ENCODE results near the gene HK1.
"Not testable (repeated sequence)": the region's sequence is repeated elsewhere in the genome, so short reads cannot be mapped to it uniquely, and the experiment has no call there.

The HK1 gene

GRCh38 chr10:69278446-69278963 is at the start of gene HK1:
Gene HK1, plus strand, starts transcription at chr10:69278496.
- DNase-seq: no peak

GRCh38 chr10:69229616-69229916 is 48.7 kb upstream of the HK1 start:
- no peak for DNase-seq

DNA sequence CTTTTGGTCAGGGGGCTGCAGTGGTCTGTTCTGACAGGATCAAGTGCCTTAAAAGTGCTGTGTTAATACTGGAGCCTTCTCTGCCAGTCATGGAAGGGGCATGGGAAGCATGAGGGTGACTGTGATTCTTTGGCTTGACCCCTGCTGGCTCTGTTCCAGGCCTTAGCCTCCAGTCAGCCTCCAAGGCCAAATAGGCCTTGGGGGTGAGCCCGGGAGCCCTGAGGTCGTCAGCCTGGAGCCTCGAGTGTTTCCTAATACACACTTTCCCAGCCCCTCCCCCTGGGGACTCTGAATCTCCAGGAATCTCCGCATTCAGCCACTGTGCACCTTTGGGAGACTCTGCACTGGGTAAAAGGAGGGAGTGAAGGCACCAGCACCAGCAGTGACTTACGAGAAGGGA is 48.2 kb upstream of the HK1 start:
- no peak for DNase-seq

DNA sequence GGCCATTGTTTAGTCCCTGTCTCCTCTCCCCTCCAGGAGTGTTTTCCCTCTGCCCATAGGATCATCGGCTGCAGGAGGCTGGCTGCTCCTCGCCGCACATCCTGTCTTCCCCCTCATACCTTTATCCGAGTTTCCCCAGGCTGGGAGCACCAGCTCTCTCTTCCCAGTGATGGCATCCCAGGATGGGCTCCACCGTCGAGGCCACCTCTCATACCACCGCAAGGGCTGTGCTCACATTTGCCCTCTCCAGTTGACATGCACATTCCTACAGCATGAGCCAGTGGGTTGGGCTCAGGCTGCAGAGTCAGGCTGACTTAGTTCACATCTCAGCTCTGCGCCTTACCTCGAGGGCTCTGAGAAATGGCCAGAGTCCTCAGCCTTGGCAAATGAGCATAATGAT is 46.0 kb upstream of the HK1 start:
- DNase-seq: no peak

DNA sequence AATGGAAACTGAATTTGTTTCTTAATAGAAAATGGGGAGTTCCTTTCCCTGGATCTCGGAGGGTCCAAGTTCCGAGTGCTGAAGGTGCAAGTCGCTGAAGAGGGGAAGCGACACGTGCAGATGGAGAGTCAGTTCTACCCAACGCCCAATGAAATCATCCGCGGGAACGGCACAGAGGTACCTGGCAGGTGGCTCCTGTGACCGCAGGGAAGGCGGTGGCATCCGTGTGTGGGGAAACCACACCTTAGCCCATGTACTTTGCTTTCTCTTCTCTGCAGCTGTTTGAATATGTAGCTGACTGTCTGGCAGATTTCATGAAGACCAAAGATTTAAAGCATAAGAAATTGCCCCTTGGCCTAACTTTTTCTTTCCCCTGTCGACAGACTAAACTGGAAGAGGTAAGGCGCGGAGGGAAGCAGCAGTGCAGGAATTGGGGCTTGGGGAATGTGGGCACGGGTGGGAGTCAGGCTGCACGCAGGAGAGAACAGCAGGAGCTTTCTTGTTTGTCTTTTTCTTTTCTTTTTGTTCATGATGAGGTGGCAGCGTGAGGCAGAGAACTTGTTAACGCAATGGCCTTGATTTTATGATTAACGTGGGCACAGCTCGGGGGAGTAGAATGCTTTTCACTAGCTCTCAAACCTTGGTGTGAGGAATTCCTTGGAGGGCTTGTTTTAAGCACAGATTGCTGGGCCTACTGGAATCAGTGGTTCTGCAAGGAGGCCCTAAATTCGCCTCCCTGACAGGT is 45.4 kb upstream of the HK1 start:
- no peak for DNase-seq

- no peak for DNase-seq
These were observed 43.8 kb upstream of the HK1 start for GRCh38 chr10:69234447-69234846.

DNA sequence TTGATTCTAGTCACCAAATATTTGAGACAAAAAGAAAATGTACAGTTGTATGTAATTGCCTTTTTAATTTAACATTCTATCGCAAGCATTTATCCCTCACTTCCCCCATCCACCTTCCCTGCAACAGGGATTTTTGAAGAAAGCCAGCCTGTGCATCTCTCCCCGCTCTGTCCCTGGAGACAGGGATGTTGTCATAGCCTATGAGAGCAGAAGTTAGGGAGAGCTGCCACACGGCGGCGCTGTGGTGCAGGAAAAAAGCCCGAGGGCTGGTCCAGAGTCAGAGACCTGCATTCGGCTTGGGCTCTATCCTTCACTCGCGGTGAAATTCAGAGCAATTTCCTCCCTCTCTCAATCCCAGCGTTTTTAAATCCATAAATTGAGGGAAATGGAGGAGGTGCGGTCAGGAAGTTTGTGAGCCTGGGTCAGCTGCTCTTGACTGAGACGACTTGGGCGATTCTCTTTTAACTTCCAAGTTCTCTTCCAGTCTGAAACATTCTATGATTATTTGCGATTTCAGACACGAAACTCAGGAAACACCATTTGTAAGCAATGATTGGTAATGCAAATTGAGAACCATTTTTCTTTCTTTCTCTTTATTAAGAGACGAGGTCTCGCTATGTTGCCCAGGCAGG is 40.7 kb upstream of the HK1 start:
- DNase-seq: peak; percentile 89

DNA sequence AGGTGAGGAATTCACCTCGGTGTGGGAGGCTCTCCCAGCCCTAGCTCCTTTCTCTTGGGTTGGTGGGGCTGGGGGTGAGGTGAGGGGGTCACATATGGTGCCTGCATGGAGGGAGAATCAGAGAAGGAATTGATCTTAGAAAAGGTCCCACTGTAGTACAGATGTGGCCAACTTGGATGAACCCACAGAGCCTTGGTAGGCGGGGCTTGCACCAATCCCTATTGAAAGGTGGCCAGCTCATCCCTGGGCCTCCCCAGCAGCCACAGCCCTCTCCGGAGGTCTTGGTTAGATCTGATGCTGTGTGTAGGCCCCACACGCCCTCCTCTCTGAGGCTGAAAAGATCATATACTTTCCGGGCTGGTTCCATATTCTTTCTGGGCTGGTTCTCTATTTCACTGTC is 39.2 kb upstream of the HK1 start:
- DNase-seq: no peak

- no peak for DNase-seq
These were observed 38.4 kb upstream of the HK1 start for GRCh38 chr10:69239816-69240434.

DNA sequence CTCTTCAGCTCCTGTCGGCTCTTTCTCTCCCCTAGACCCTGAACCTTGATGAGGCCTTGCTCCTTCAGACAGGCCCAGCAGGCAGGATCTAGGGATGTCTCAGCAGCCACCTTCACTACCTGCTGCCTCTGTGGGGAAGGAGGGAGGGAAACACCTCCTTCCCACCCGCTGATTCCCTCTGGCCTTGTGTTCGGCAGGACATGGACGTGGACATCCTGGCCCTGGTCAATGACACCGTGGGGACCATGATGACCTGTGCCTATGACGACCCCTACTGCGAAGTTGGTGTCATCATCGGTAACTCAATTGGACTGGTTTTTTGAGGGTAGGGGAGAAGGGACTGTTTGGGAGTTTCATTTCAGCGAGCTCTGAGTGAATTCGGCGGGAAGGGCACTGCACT is 37.8 kb upstream of the HK1 start:
- no peak for DNase-seq

GRCh38 chr10:69241575-69241974 is 36.7 kb upstream of the HK1 start:
- no peak for DNase-seq

GRCh38 chr10:69242040-69242851 is 36.0 kb upstream of the HK1 start:
- no peak for DNase-seq

- DNase-seq: no peak
These were observed 35.5 kb upstream of the HK1 start for GRCh38 chr10:69242852-69243212.

GRCh38 chr10:69243817-69244216 is 34.5 kb upstream of the HK1 start:
- no peak for DNase-seq

GRCh38 chr10:69246036-69246435 is 32.3 kb upstream of the HK1 start:
- no peak for DNase-seq

DNA sequence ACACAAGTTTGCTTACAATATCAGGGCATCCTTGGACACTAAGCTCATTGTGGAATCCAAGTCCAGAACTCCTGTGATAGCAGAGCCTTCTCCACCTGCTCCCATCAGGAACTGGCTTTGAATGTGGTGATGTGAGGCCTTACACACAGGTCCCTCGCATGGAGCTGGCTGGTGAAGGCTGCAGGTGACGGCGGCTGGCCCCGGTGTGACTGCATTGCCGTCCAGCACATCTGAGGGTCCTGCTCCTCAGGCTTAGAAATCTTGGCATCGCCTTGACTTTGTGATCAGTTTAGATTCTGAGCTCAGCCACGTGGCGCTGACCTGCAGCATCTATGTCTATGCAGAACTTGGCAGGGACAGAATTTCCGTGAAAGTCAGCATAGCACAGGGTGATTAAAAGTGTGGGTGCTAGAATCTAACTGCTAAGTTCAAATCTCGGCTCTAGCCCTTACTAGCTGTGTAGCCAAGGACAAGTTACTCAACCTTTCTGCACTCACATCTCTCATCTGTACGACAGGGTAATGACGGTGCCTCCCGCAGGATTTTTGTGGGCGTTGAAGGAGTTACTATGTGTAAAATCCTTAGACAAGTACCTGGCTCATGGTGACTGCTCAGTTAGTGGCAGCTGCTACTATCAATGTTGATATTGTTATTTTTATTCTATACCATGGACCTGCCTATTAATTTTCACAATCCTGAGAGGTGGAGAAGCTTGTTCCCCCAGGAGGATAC is 31.5 kb upstream of the HK1 start:
- DNase-seq: no peak

DNA sequence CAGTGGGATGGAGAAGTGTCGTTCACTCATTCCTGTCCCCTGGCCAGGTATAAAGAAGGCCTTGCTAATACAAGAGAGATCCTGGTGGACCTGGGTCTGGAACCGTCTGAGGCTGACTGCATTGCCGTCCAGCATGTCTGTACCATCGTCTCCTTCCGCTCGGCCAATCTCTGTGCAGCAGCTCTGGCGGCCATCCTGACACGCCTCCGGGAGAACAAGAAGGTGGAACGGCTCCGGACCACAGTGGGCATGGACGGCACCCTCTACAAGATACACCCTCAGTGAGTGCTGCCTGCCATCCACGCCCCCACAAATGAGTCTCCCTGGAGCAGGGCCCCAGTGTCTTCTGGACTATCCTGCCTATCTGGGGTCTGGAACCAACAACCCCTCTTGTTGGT is 31.0 kb upstream of the HK1 start:
- no peak for DNase-seq

- no peak for DNase-seq
These were observed 30.1 kb upstream of the HK1 start for GRCh38 chr10:69248117-69248730.

GRCh38 chr10:69250041-69250440 is 28.3 kb upstream of the HK1 start:
- no peak for DNase-seq

GRCh38 chr10:69251417-69251816 is 26.9 kb upstream of the HK1 start:
- DNase-seq: not testable (repeated sequence)

DNA sequence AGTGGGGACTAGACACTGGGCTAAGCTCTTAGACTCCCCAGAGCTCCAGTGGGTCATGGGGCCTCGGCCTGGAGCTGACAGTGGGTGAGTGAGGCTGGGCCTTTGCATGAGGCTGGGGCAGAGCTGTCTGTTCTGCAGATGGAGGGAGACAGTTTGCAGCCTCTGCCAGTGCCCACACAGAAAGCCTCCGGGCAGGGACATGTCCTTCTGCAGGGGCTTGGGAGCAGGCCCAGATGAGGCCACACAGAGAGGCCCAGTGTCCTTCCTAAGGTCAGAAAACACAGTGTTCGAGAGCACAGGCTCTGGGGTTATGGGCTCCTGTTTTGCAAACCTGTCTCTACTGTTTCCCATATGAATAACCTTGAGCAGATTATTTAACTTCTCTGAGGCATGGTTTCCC is 25.1 kb upstream of the HK1 start:
- no peak for DNase-seq

DNA sequence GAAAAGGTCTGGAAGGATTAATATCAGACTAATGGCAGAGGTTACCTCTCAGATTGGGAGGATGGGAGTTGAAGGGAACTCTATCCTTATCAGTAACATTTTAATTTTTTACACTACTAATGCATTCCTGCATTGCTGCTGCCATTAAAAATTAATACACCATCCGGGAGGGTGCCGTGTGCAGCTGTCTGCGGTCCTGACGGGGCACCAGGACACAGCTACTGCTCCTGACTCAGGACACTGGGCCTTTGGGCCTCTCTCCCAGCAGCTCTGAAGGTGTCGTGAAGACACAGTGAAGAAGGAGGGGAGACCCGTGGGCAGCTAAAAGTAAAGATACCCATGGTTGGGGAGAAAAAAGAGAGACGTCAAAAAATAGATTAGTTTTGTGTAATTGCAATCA is 23.4 kb upstream of the HK1 start:
- no peak for DNase-seq
